IMR-90 (cell line): ENCODE measurements around the gene MYBPH. TPM values are rescaled to one million over a fixed set of nuclear protein-coding genes. Genes with fewer than 3 reads are reported as not detected.

Experiments
- ATAC-seq: fragments of 200-7000 bp; cut with Tn5 transposase; 2 replicates; pipeline ENCODE4 v1.9.1; 2020; ENCODE audit warnings: low read depth, mild to moderate bottlenecking, moderate library complexity
- BruUV-seq: library from RNA; stranded (reverse); fragments of 400-500 nt; replicated peaks from 2 replicates; lab custom pipeline; 2021; lab: Mats Ljungman, UMichigan
- CTCF ChIA-PET: fragments of 300-600 bp; formaldehyde crosslinking; extraction: SDS; loops from one replicate; lab custom pipeline; 2021; ENCODE audit warnings: antibody characterized with exemption; lab: Yijun Ruan, JAX
- POLR2A ChIA-PET: fragments of 300-600 bp; sonication (Branson Sonifier 250); formaldehyde crosslinking; loops from one replicate; lab custom pipeline; 2022; ENCODE audit warnings: antibody characterized with exemption; ENCODE audit not compliant: unreplicated experiment; lab: Charles Lee
- DNase-seq: peaks from one replicate; pipeline ENCODE4 v3.0.0; 2013
- H2AFZ ChIP-seq: replicated peaks from 2 replicates; pipeline ENCODE3; 2013; ENCODE audit warnings: low read length, mild to moderate bottlenecking; ENCODE audit not compliant: poor library complexity
- H2AK5ac ChIP-seq: 2 replicates; pipeline ENCODE4 v1.6.1; 2013; ENCODE audit warnings: low read depth, low read length, inconsistent platforms
- H2AK9ac ChIP-seq: replicated peaks from 2 replicates; pipeline ENCODE3; 2013; ENCODE audit warnings: mild to moderate bottlenecking, low read depth, low read length, moderate library complexity; ENCODE audit not compliant: poor library complexity
- H2BK120ac ChIP-seq: 2 replicates; pipeline ENCODE4 v1.6.1; 2013; ENCODE audit warnings: low read depth, low read length, inconsistent platforms
- H2BK15ac ChIP-seq: 3 replicates; pipeline ENCODE4 v1.6.1; 2013; ENCODE audit warnings: low read depth, low read length, inconsistent platforms
- H2BK20ac ChIP-seq: 2 replicates; pipeline ENCODE4 v1.6.1; 2013; ENCODE audit warnings: low read depth, mild to moderate bottlenecking, inconsistent platforms, low read length, moderate library complexity
- H2BK5ac ChIP-seq: 2 replicates; pipeline ENCODE4 v1.6.1; 2013; ENCODE audit warnings: mild to moderate bottlenecking, low read depth, low read length, inconsistent platforms; ENCODE audit not compliant: poor library complexity, severe bottlenecking
- H3K14ac ChIP-seq: replicated peaks from 2 replicates; pipeline ENCODE4 v1.6.1; 2013; ENCODE audit warnings: low read depth, low read length, inconsistent platforms
- H3K18ac ChIP-seq: 2 replicates; pipeline ENCODE4 v1.6.1; 2013; ENCODE audit warnings: low read depth, low read length, control low read depth
- H3K23ac ChIP-seq: 2 replicates; pipeline ENCODE4 v1.6.1; 2013; ENCODE audit warnings: low read depth, low read length, inconsistent platforms
- H3K27ac ChIP-seq: 2 replicates; pipeline ENCODE4 v1.5.1; 2013; ENCODE audit warnings: mild to moderate bottlenecking, control low read depth, low read length; ENCODE audit not compliant: insufficient read depth
- H3K27me3 ChIP-seq: 2 replicates; pipeline ENCODE4 v1.6.1; 2013; ENCODE audit warnings: low read length; ENCODE audit not compliant: control insufficient read depth, insufficient read depth
- H3K36me3 ChIP-seq: 2 replicates; pipeline ENCODE4 v1.6.1; 2013; ENCODE audit warnings: low read length, mixed read lengths; ENCODE audit not compliant: control insufficient read depth, insufficient read depth
- H3K4ac ChIP-seq: 2 replicates; pipeline ENCODE4 v1.6.1; 2013; ENCODE audit warnings: low read depth, low read length, inconsistent platforms
- H3K4me1 ChIP-seq: 2 replicates; pipeline ENCODE4 v1.6.1; 2013; ENCODE audit warnings: low read length, mixed read lengths; ENCODE audit not compliant: control insufficient read depth, insufficient read depth
- H3K4me2 ChIP-seq: 2 replicates; pipeline ENCODE4 v1.6.1; 2013; ENCODE audit warnings: low read depth, mild to moderate bottlenecking, control low read depth, low read length, moderate library complexity
- H3K4me3 ChIP-seq: 2 replicates; pipeline ENCODE4 v1.5.1; 2013; ENCODE audit warnings: low read depth, mild to moderate bottlenecking, control low read depth, low read length, moderate library complexity; ENCODE audit not compliant: insufficient read depth
- H3K56ac ChIP-seq: 2 replicates; pipeline ENCODE4 v1.6.1; 2013; ENCODE audit warnings: low read length, inconsistent platforms; ENCODE audit not compliant: insufficient read depth; ENCODE audit errors: extremely low read depth
- H3K79me1 ChIP-seq, 2 experiments: 2 replicates each; pipeline ENCODE4 v1.6.1; 2013; ENCODE audit warnings: low read length in 2 of 2, inconsistent platforms in 1 of 2, low read depth in 1 of 2
- H3K9ac ChIP-seq: 2 replicates; pipeline ENCODE4 v1.6.1; 2013; ENCODE audit warnings: low read depth, low read length, control low read depth
- H3K9me1 ChIP-seq: 2 replicates; pipeline ENCODE4 v1.6.1; 2013; ENCODE audit warnings: low read length, inconsistent platforms; ENCODE audit not compliant: insufficient read depth
- H3K9me3 ChIP-seq: 2 replicates; pipeline ENCODE4 v1.6.1; 2013; ENCODE audit warnings: low read length; ENCODE audit not compliant: control insufficient read depth, insufficient read depth
- H4K20me1 ChIP-seq: 2 replicates; pipeline ENCODE4 v1.6.1; 2013; ENCODE audit warnings: low read length, inconsistent platforms; ENCODE audit not compliant: insufficient read depth
- H4K5ac ChIP-seq: 2 replicates; pipeline ENCODE4 v1.6.1; 2013; ENCODE audit warnings: mild to moderate bottlenecking, low read depth, low read length, control low read depth
- H4K8ac ChIP-seq, 2 experiments: 2 replicates each; pipeline ENCODE4 v1.6.1; 2013; ENCODE audit warnings: low read depth in 2 of 2, low read length in 2 of 2, control low read depth in 1 of 2, inconsistent platforms in 1 of 2
- H4K91ac ChIP-seq: 2 replicates; pipeline ENCODE4 v1.6.1; 2013; ENCODE audit warnings: low read depth, low read length, inconsistent platforms; ENCODE audit not compliant: insufficient read depth
- CEBPB ChIP-seq: IDR thresholded peaks from 2 replicates; pipeline ENCODE4 v1.6.1; 2012; ENCODE audit warnings: low read depth, low read length, improper control_type of control experiment
- USF2 ChIP-seq: fragments of 150-350 bp; IDR thresholded peaks from 2 replicates; pipeline ENCODE4 v1.6.1; 2017; ENCODE audit warnings: mild to moderate bottlenecking, antibody characterized with exemption, low read length, low read depth
- WGBS, 2 experiments: methylation state at CpG; one replicate each; pipeline versions ENCODE4 v1.1.5 to v1.1.7; 2013; ENCODE audit warnings: missing lambda C conversion rate in 2 of 2; ENCODE audit not compliant: insufficient read length in 1 of 2; ENCODE audit errors: extremely low coverage in 2 of 2; 5-methylcytosine and 5-hydroxymethylcytosine counted together
- dilution Hi-C: fragments of 300-500 bp; cut with HindIII; formaldehyde crosslinking; loops from one replicate; pipeline ENCODE4 v1.14.3; 2018; ENCODE audit warnings: low sequenced_read_pairs; ENCODE audit not compliant: unreplicated experiment
- in situ Hi-C: fragments of 300-500 bp; cut with MboI; formaldehyde crosslinking; loops from 3 replicates; pipeline ENCODE4 v1.14.3; 2019; ENCODE audit warnings: low sequenced_read_pairs, inconsistent platforms, mixed read lengths
- intact Hi-C: fragments of 100-400 bp; cut with micrococcal nuclease; formaldehyde crosslinking; loops from 2 replicates; pipeline ENCODE4 v1.10.0; 2022
- polyA plus RNA-seq, 3 experiments: library from polyadenylated mRNA; depleted of rRNA; stranded (reverse); fragments of >200 nt; gene quantifications; 2 replicates each; pipeline ENCODE4 v1.2.3, GENCODE V29; 2012; ENCODE audit warnings: low replicate concordance in 1 of 3
- total RNA-seq: library from RNA; depleted of rRNA; stranded (reverse); fragments of >200 nt; gene quantifications from 2 replicates; pipeline ENCODE4 v1.2.3, GENCODE V29; 2012

The MYBPH gene
- total and polyA plus RNA-seq, 2 of the 4 experiments (the other 2 are of a cell fraction) = not detected

DNA sequence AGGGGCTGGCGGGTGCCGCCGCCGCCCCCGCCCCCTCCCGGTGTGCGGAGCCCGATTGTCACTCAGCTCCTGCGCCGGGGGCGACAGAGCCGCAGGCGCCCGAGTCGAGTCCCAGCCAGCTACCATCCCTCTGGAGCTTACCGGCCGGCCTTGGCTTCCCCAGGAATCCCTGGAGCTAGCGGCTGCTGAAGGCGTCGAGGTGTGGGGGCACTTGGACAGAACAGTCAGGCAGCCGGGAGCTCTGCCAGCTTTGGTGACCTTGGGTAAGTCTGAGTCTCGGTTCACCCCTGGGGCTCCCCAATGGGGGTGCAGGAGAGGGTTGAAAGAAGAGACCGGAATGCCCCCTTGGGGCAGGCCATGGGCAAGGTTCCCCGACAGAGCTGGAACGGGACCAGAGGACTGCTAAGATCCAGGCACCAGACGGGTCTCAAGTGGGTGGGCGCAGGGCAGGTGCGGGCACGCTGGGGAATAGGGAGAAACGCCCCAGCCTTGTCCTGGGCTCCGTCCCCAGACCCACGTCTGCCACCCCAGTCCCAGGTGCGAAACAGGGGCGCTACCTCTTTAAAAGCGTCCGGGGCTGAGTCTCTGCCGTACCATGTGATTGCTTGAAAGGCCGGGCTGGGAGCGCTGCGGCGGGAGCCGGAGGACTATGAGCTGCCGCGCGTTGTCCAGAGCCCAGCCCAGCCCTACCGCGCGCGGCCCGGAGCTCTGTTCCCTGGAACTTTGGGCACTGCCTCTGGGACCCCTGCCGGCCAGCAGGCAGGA is 47.8 kb downstream of the MYBPH start, which contains the start of gene ADORA1:
Gene ADORA1 (plus strand): TSS at position 61 of the 765 bp plus-strand sequence. CDS start 1,116 bp downstream, outside the sequence.
- no TSS peak for BruUV-seq
- ATAC-seq (peak; percentile 94), DNase-seq (peak; percentile 41)
- Histone ChIP-seq H3K27me3 (peaks cover 43% of the 10 kb centered on the region), H2AFZ (peak within 1 kb of the TSS; percentile 80), H2AK9ac (no peak within 1 kb of the TSS), H2BK20ac (no peak within 1 kb of the TSS), H3K4me1 (peaks cover 3% of the 10 kb centered on the region; the same call in 1 of the 2 replicates), H4K5ac (no peak within 1 kb of the TSS), H2BK15ac (no peak within 1 kb of the TSS), H3K27ac (no peak within 1 kb of the TSS), H4K8ac (no peak within 1 kb of the TSS; a peak in 2 of 4 replicates), H3K23ac (no peak within 1 kb of the TSS), H3K9me3 (no peaks in the 10 kb centered on the region), H3K4ac (no peak within 1 kb of the TSS; the same call in 1 of the 2 replicates), H2AK5ac (no peak within 1 kb of the TSS), H3K9me1 (no peaks in the 10 kb centered on the region), H3K9ac (no peak within 1 kb of the TSS), H2BK120ac (no peak within 1 kb of the TSS), H3K36me3 (no peaks in the 10 kb centered on the region), H3K14ac (no peak within 1 kb of the TSS), H3K56ac (no peak within 1 kb of the TSS), H3K79me1 (no peaks in the 10 kb centered on the region), H3K18ac (no peak within 1 kb of the TSS; the same call in 1 of the 2 replicates), H2BK5ac (no peak within 1 kb of the TSS), H3K4me3 (peak within 1 kb of the TSS; percentile 30), H4K91ac (no peak within 1 kb of the TSS; the same call in 1 of the 2 replicates), H3K4me2 (peak within 1 kb of the TSS; percentile 86), H4K20me1 (no peaks in the 10 kb centered on the region)
- POLR2A ChIA-PET = no interaction called here
- CTCF ChIA-PET = interaction anchor here (0.6 to 3.0 kb wide), 5 partner anchors 10 to 89 kb away, joined by 3 to 8 read pairs (median 6); no protein-coding TSS in a partner anchor
- intact Hi-C loops (no loop called here), in situ Hi-C loops (no loop called here), dilution Hi-C loops (no loop called here)
- TF ChIP-seq USF2 = peak; percentile 37; the same call in 1 of the 2 replicates
- no peak for TF ChIP-seq CEBPB
- 0% methylated on average over 5 of the region's 51 CpGs; no CpG with 5 or more reads in 1 of the 2 experiments for WGBS, 2 experiments
